GM18867 (cell line): Measurements from ENCODE around the gene RGS19.
A peak's percentile ranks its signal among the peaks of the same experiment; 100 is the strongest.
"Not testable (repeated sequence)": the region's sequence is repeated elsewhere in the genome, so short reads cannot be mapped to it uniquely, and the experiment has no call there.

ENCODE experiments used
- ATAC-seq: cut with Tn5 transposase; IDR thresholded peaks from one replicate; pipeline ENCODE4 v1.9.1; 2021; ENCODE audit warnings: mild to moderate bottlenecking, moderate library complexity; ENCODE audit not compliant: unreplicated experiment

Gene RGS19

GRCh38 chr20:64079273-64080012, at the start of gene RGS19:
TSS of gene RGS19 (minus strand) at chr20:64079518. CDS start at chr20:64076886, 2,632 bp downstream.
- peak; percentile 52 for ATAC-seq

GRCh38 chr20:64123517-64123916, 44.2 kb upstream of the RGS19 start:
- ATAC-seq: not testable (repeated sequence)

- ATAC-seq: not testable (repeated sequence)
These were observed 43.6 kb upstream of the RGS19 start for GRCh38 chr20:64122927-64123326.

GRCh38 chr20:64121586-64121985, 42.3 kb upstream of the RGS19 start:
- ATAC-seq: no peak

GRCh38 chr20:64119681-64120341, 40.5 kb upstream of the RGS19 start:
- no peak for ATAC-seq

- no peak for ATAC-seq
These were observed 40.0 kb upstream of the RGS19 start for GRCh38 chr20:64119301-64119680.

GRCh38 chr20:64117432-64117777, 38.1 kb upstream of the RGS19 start:
- ATAC-seq: not testable (repeated sequence)

- no peak for ATAC-seq
These were observed 37.5 kb upstream of the RGS19 start for GRCh38 chr20:64116541-64117431.

- no peak for ATAC-seq
These were observed 36.7 kb upstream of the RGS19 start for GRCh38 chr20:64116016-64116415.

- no peak for ATAC-seq
These were observed 36.0 kb upstream of the RGS19 start for GRCh38 chr20:64115171-64115911.

GRCh38 chr20:64114356-64114971, 35.1 kb upstream of the RGS19 start:
- ATAC-seq: no peak

GRCh38 chr20:64113796-64114355, 34.6 kb upstream of the RGS19 start:
- ATAC-seq: no peak

GRCh38 chr20:64113444-64113775, 34.1 kb upstream of the RGS19 start:
- ATAC-seq: no peak

- no peak for ATAC-seq
These were observed 33.5 kb upstream of the RGS19 start for GRCh38 chr20:64112691-64113443.

- ATAC-seq: no peak
These were observed 32.7 kb upstream of the RGS19 start for GRCh38 chr20:64111841-64112641.

- ATAC-seq: no peak
These were observed 31.2 kb upstream of the RGS19 start for GRCh38 chr20:64110411-64111068.

GRCh38 chr20:64109831-64110391, 30.6 kb upstream of the RGS19 start:
- ATAC-seq: no peak
